Measurements from ENCODE around the gene IRF2.

Gene IRF2

DNA sequence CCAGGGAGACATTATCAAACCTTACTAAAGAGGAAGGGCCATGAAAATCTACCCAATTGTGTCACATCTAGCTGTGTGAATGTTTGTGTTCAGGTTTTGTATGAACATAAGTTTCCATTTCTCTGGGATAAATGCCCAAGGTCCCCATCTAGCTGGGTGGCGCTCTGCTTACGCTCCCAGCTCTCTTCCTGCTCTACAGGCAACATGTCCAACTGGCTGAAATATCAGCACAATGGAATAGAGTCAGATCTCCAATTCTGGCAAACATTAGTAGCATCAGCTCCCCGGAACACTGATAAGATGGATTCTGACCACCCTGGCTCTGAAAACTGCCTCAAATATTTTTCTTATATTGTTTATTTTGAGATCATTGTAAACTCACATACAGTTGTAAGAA is 74.8 kb downstream of the IRF2 start:
- no peak overlapping the region for H3K27ac ChIP-seq
- no peak overlapping the region for H2AFZ ChIP-seq (ENCODE audit: low read depth)
- H4K20me1 ChIP-seq (ENCODE audit: insufficient read depth): no peaks in the 10 kb centered on the region
- no peak overlapping the region for H3K4me3 ChIP-seq (IDR thresholded peaks at IDR 0.05; ENCODE audit: insufficient read depth, low read depth, low read length)
- H3K27me3 ChIP-seq (ENCODE audit: insufficient read depth, low read depth): no peaks in the 10 kb centered on the region
- TF ChIP-seq, protein P1, sequence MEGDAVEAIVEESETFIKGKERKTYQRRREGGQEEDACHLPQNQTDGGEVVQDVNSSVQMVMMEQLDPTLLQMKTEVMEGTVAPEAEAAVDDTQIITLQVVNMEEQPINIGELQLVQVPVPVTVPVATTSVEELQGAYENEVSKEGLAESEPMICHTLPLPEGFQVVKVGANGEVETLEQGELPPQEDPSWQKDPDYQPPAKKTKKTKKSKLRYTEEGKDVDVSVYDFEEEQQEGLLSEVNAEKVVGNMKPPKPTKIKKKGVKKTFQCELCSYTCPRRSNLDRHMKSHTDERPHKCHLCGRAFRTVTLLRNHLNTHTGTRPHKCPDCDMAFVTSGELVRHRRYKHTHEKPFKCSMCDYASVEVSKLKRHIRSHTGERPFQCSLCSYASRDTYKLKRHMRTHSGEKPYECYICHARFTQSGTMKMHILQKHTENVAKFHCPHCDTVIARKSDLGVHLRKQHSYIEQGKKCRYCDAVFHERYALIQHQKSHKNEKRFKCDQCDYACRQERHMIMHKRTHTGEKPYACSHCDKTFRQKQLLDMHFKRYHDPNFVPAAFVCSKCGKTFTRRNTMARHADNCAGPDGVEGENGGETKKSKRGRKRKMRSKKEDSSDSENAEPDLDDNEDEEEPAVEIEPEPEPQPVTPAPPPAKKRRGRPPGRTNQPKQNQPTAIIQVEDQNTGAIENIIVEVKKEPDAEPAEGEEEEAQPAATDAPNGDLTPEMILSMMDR (conservative IDR thresholded peaks at IDR 0.05; ENCODE audit: low read depth, low read length): no peak
- no peak overlapping the region for H3K4me2 ChIP-seq
- no peaks in the 10 kb centered on the region; the same call in 1 of the 2 replicates for H3K36me3 ChIP-seq (ENCODE audit: insufficient read depth)
- no peaks in the 10 kb centered on the region; the same call in 1 of the 2 replicates for H3K79me2 ChIP-seq (ENCODE audit: insufficient read depth, low read depth)
- H3K9ac ChIP-seq: no peak overlapping the region
- H3K4me1 ChIP-seq (ENCODE audit: low read depth, poor library complexity, severe bottlenecking): peaks cover 90% of the 10 kb centered on the region

GRCh38 chr4:184398741-184399511 is 75.4 kb downstream of the IRF2 start:
- Histone ChIP-seq H3K4me3 (IDR thresholded peaks at IDR 0.05; ENCODE audit: insufficient read depth, low read depth, low read length) (no peak overlapping the region), H4K20me1 (ENCODE audit: insufficient read depth) (no peaks in the 10 kb centered on the region), H3K79me2 (ENCODE audit: insufficient read depth, low read depth) (no peaks in the 10 kb centered on the region; the same call in 1 of the 2 replicates), H3K4me2 (no peak overlapping the region), H3K36me3 (ENCODE audit: insufficient read depth) (no peaks in the 10 kb centered on the region; the same call in 1 of the 2 replicates), H3K27me3 (ENCODE audit: insufficient read depth, low read depth) (no peaks in the 10 kb centered on the region), H3K4me1 (ENCODE audit: low read depth, poor library complexity, severe bottlenecking) (peaks cover 90% of the 10 kb centered on the region), H2AFZ (ENCODE audit: low read depth) (no peak overlapping the region), H3K27ac (no peak overlapping the region), H3K9ac (no peak overlapping the region)
- TF ChIP-seq, protein P1 (conservative IDR thresholded peaks at IDR 0.05; ENCODE audit: low read depth, low read length): no peak

GRCh38 chr4:184397516-184398163 is 76.7 kb downstream of the IRF2 start:
- Histone ChIP-seq H4K20me1 (ENCODE audit: insufficient read depth) (no peaks in the 10 kb centered on the region), H3K79me2 (ENCODE audit: insufficient read depth, low read depth) (no peaks in the 10 kb centered on the region; the same call in 1 of the 2 replicates), H3K4me1 (ENCODE audit: low read depth, poor library complexity, severe bottlenecking) (peaks cover 80% of the 10 kb centered on the region), H3K4me3 (IDR thresholded peaks at IDR 0.05; ENCODE audit: insufficient read depth, low read depth, low read length) (no peak overlapping the region), H3K27me3 (ENCODE audit: insufficient read depth, low read depth) (no peaks in the 10 kb centered on the region), H3K9ac (no peak overlapping the region), H3K27ac (peak overlapping the region; percentile 37; the same call in 1 of the 2 replicates), H3K36me3 (ENCODE audit: insufficient read depth) (no peaks in the 10 kb centered on the region; the same call in 1 of the 2 replicates), H3K4me2 (peak overlapping the region; percentile 63), H2AFZ (ENCODE audit: low read depth) (no peak overlapping the region)
- TF ChIP-seq, protein P1 (conservative IDR thresholded peaks at IDR 0.05; ENCODE audit: low read depth, low read length): no peak

- no peak overlapping the region for H2AFZ ChIP-seq (ENCODE audit: low read depth)
- TF ChIP-seq, protein P1 (conservative IDR thresholded peaks at IDR 0.05; ENCODE audit: low read depth, low read length): no peak
- H3K4me2 ChIP-seq: peak overlapping the region; percentile 63
- no peak overlapping the region for H3K4me3 ChIP-seq (IDR thresholded peaks at IDR 0.05; ENCODE audit: insufficient read depth, low read depth, low read length)
- H4K20me1 ChIP-seq (ENCODE audit: insufficient read depth): no peaks in the 10 kb centered on the region
- peaks cover 72% of the 10 kb centered on the region for H3K4me1 ChIP-seq (ENCODE audit: low read depth, poor library complexity, severe bottlenecking)
- H3K27ac ChIP-seq: peak overlapping the region; percentile 37; the same call in 1 of the 2 replicates
- H3K9ac ChIP-seq: no peak overlapping the region
- H3K27me3 ChIP-seq (ENCODE audit: insufficient read depth, low read depth): no peaks in the 10 kb centered on the region
- H3K36me3 ChIP-seq (ENCODE audit: insufficient read depth): no peaks in the 10 kb centered on the region; the same call in 1 of the 2 replicates
- no peaks in the 10 kb centered on the region; the same call in 1 of the 2 replicates for H3K79me2 ChIP-seq (ENCODE audit: insufficient read depth, low read depth)
Observed at GRCh38 chr4:184396570-184397515, 77.5 kb downstream of the IRF2 start.
